Upper lobe of left lung (tissue), 4 donors: ENCODE measurements around the gene HACD2.

Experiments
- CTCF ChIP-seq, 6 experiments: fragments of 450-650 bp in 4 of 6; fragments of 200-600 bp in 2 of 6; sonication (generic) in 2 of 6; IDR thresholded peaks; one replicate each; pipeline ENCODE4 v1.5.1; 2016 to 2019; ENCODE audit warnings: antibody characterized with exemption in 6 of 6
- POLR2A ChIP-seq, 4 donors: fragments of 450-650 bp; IDR thresholded peaks; one replicate each; pipeline ENCODE4 v1.5.1; 2016 to 2017; ENCODE audit warnings: antibody characterized with exemption in 4 of 4, mild to moderate bottlenecking in 2 of 4
- POLR2AphosphoS5 ChIP-seq, 2 donors: sonication (generic); formaldehyde crosslinking; IDR thresholded peaks; one replicate each; pipeline ENCODE4 v1.5.1; 2017; ENCODE audit warnings: antibody characterized with exemption in 2 of 2

GRCh38 chr3:123493912-123494311 lies 90.9 kb downstream of the HACD2 start:
- TF ChIP-seq CTCF (IDR thresholded peaks at IDR 0.05) (no peak), POLR2AphosphoS5 (IDR thresholded peaks at IDR 0.05) (no peak), POLR2A (IDR thresholded peaks at IDR 0.05) (no peak)
